Keratinocyte (primary cell): ENCODE data around the gene OBSCN.

Experiments
- EZH2 ChIP-seq: IDR thresholded peaks from one replicate; pipeline ENCODE4 v1.6.1; 2012; ENCODE audit warnings: inconsistent platforms, mild to moderate bottlenecking, low read length, moderate library complexity
- TF ChIP-seq, protein P1 (sequence below), 3 experiments: IDR thresholded peaks in 1 of 3; conservative IDR thresholded peaks in 1 of 3; optimal IDR thresholded peaks in 1 of 3; 2 replicates in 2 of 3; 3 replicates in 1 of 3; pipeline versions ENCODE3 to v1.5.1; 2011; ENCODE audit warnings: low read length in 3 of 3, mild to moderate bottlenecking in 3 of 3, moderate library complexity in 2 of 3, control low read depth in 1 of 3, inconsistent platforms in 1 of 3; ENCODE audit not compliant: insufficient read depth in 2 of 3; ENCODE audit errors: extremely low read depth in 1 of 3

DNA sequence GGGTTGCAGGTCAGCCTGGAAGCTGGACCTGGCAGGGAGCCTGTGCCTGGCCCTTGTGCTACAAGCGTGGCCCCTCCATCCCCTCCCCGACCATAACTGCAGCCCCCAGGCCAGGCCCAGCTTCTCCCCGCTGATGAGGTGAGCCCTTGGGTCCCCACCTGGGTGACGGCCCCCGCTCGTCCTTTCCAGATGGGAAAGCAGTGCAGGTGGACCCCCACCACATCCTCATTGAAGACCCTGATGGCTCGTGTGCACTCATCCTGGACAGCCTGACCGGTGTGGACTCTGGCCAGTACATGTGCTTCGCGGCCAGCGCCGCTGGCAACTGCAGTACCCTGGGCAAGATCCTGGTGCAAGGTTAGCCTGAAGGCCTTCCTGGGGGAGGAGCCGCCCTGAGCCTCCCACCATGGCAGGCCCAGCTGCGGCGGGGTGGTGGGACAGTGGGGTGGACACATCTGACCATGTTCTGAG is 141.9 kb downstream of the OBSCN start:
- TF ChIP-seq, protein P1, sequence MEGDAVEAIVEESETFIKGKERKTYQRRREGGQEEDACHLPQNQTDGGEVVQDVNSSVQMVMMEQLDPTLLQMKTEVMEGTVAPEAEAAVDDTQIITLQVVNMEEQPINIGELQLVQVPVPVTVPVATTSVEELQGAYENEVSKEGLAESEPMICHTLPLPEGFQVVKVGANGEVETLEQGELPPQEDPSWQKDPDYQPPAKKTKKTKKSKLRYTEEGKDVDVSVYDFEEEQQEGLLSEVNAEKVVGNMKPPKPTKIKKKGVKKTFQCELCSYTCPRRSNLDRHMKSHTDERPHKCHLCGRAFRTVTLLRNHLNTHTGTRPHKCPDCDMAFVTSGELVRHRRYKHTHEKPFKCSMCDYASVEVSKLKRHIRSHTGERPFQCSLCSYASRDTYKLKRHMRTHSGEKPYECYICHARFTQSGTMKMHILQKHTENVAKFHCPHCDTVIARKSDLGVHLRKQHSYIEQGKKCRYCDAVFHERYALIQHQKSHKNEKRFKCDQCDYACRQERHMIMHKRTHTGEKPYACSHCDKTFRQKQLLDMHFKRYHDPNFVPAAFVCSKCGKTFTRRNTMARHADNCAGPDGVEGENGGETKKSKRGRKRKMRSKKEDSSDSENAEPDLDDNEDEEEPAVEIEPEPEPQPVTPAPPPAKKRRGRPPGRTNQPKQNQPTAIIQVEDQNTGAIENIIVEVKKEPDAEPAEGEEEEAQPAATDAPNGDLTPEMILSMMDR (optimal IDR thresholded peaks at IDR 0.05 in 1 of 3, IDR thresholded peaks at IDR 0.05 in 1 of 3, conservative IDR thresholded peaks at IDR 0.05 in 1 of 3; ENCODE audit: extremely low read depth in 1 of 3, insufficient read depth in 2 of 3, low read length in 3 of 3): no peak
- TF ChIP-seq EZH2: no peak
